Spleen (tissue), 7 donors: ENCODE results near the gene KCNK4.

Source experiments
- POLR2A ChIP-seq, 3 donors: fragments of 450-650 bp; IDR thresholded peaks; one replicate each; pipeline ENCODE4 v1.5.1; 2017; ENCODE audit warnings: antibody characterized with exemption in 3 of 3, mild to moderate bottlenecking in 1 of 3
- TF ChIP-seq, protein P1 (sequence below), 11 experiments: fragments of 200-600 bp in 7 of 11; fragments of 450-650 bp in 4 of 11; sonication (generic) in 4 of 11; IDR thresholded peaks in 8 of 11; conservative IDR thresholded peaks in 3 of 11; 1 replicate in 7 of 11; 2 replicates in 4 of 11; pipeline versions ENCODE4 v1.4.0 to v1.8.0; 2016 to 2021; ENCODE audit warnings: antibody characterized with exemption in 11 of 11, inconsistent platforms in 4 of 11, mild to moderate bottlenecking in 1 of 11
- donor health status: DM: no; HTN: no; CAD: no; lungs with moderate emphysema.
- donor health status: DM: no; HTN: no; CAD: no.
- donor health status: DM: no; HTN: no; CAD: no.

DNA sequence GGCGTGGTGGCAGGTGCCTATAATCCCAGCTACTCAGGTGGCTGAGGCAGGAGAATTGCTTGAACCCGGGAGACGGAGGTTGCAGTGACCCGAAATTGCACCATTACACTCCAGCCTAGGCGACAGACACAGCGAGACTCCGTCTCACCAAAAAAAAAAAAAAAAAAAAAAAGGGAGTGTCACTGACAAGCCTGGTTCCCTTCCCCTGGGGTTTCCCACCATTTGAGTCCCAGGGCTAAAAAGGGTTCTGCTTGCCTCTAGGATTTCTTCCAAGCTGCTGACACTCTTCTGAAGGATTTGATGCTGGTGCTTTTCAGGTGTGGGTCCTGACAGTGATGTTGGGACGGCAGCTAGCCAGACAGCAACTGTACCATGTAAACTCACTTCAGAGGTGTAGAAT lies 47.6 kb downstream of the KCNK4 start:
- no peak for TF ChIP-seq POLR2A (IDR thresholded peaks at IDR 0.05)
- TF ChIP-seq, protein P1, sequence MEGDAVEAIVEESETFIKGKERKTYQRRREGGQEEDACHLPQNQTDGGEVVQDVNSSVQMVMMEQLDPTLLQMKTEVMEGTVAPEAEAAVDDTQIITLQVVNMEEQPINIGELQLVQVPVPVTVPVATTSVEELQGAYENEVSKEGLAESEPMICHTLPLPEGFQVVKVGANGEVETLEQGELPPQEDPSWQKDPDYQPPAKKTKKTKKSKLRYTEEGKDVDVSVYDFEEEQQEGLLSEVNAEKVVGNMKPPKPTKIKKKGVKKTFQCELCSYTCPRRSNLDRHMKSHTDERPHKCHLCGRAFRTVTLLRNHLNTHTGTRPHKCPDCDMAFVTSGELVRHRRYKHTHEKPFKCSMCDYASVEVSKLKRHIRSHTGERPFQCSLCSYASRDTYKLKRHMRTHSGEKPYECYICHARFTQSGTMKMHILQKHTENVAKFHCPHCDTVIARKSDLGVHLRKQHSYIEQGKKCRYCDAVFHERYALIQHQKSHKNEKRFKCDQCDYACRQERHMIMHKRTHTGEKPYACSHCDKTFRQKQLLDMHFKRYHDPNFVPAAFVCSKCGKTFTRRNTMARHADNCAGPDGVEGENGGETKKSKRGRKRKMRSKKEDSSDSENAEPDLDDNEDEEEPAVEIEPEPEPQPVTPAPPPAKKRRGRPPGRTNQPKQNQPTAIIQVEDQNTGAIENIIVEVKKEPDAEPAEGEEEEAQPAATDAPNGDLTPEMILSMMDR (IDR thresholded peaks at IDR 0.05 in 8 of 11, conservative IDR thresholded peaks at IDR 0.05 in 3 of 11), result no peak
